Measurements from ENCODE around the gene ARHGAP19. TPM values are rescaled to one million over a fixed set of nuclear protein-coding genes. Genes with fewer than 3 reads are reported as not detected.

Gene ARHGAP19
- total RNA-seq, 1 experiment from 2014 or later: 28.9 TPM

DNA sequence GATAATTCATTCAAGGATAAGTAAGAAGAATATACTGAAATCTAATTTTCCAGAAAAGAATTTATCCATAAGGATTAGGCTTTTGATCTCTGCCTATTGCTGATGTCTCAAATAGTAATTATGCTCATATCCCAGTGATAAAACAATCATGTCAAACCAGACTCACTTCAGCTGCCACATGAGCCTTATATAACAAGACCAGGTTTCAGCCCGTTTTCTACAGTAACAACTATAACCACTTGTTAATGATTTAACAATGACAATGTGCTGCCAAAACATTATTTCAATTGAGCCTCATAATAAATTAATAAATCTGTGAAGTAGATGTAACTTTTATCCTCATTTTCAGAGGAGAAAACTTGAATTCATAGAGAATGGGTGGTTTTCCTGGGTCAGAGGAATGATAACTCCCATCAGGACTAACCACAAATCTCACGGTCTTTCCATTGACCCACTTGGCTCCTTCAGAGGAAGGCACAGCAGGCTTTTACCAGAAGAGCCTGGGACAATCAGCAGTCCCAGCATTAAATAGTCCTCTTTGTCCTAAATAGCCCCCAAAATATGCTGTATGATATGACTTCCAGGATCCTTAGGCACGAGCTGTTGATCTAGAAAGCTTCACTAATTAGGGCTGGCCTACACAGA lies 64.2 kb downstream of the ARHGAP19 start:
- DNase-seq (ENCODE audit: low read depth, low spot score) (no peak), ATAC-seq (no peak)
- Histone ChIP-seq H3K4me3 (ENCODE audit: low read depth in 2 of 2, low read length in 2 of 2) (no peak overlapping the region), H3K27ac (ENCODE audit: low read length) (no peak overlapping the region), H3K9me3 (ENCODE audit: control insufficient read depth, insufficient read depth, low read depth, low read length) (no peaks in the 10 kb centered on the region), H3K4me1 (ENCODE audit: control insufficient read depth, insufficient read depth, low read length) (peaks cover 8% of the 10 kb centered on the region; the same call in 1 of the 2 replicates), H3K36me3 (ENCODE audit: control insufficient read depth, insufficient read depth, low read length) (peaks cover 21% of the 10 kb centered on the region), H3K27me3 (ENCODE audit: control insufficient read depth, insufficient read depth, low read length) (no peaks in the 10 kb centered on the region)
- POLR2A ChIA-PET: interaction anchor here (0.6 kb wide), 1 partner anchor 11 kb away, joined by 10 read pairs; no protein-coding TSS in a partner anchor
- no TSS peak for BruUV-seq (replicated peaks)
- CTCF ChIA-PET: interaction anchor here (0.6 kb wide), 1 partner anchor 14 kb away, joined by 7 read pairs; no protein-coding TSS in a partner anchor
- intact Hi-C loops (cut with micrococcal nuclease; ENCODE audit: unreplicated experiment): no loop called here
- in situ Hi-C loops (cut with HindIII; ENCODE audit: low pct_unique_long_range_greater_than_20kb, low sequenced_read_pairs): no loop called here
- TF ChIP-seq SIN3A (IDR thresholded peaks at IDR 0.05; ENCODE audit: borderline replicate concordance, insufficient read depth, low read depth, low read length) (no peak), TCF7L2 (IDR thresholded peaks at IDR 0.05; ENCODE audit: low read depth, low read length) (no peak), POLR2AphosphoS5 (IDR thresholded peaks at IDR 0.05; ENCODE audit: low read depth, low read length) (no peak)
- TF ChIP-seq, protein P1, sequence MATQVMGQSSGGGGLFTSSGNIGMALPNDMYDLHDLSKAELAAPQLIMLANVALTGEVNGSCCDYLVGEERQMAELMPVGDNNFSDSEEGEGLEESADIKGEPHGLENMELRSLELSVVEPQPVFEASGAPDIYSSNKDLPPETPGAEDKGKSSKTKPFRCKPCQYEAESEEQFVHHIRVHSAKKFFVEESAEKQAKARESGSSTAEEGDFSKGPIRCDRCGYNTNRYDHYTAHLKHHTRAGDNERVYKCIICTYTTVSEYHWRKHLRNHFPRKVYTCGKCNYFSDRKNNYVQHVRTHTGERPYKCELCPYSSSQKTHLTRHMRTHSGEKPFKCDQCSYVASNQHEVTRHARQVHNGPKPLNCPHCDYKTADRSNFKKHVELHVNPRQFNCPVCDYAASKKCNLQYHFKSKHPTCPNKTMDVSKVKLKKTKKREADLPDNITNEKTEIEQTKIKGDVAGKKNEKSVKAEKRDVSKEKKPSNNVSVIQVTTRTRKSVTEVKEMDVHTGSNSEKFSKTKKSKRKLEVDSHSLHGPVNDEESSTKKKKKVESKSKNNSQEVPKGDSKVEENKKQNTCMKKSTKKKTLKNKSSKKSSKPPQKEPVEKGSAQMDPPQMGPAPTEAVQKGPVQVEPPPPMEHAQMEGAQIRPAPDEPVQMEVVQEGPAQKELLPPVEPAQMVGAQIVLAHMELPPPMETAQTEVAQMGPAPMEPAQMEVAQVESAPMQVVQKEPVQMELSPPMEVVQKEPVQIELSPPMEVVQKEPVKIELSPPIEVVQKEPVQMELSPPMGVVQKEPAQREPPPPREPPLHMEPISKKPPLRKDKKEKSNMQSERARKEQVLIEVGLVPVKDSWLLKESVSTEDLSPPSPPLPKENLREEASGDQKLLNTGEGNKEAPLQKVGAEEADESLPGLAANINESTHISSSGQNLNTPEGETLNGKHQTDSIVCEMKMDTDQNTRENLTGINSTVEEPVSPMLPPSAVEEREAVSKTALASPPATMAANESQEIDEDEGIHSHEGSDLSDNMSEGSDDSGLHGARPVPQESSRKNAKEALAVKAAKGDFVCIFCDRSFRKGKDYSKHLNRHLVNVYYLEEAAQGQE (IDR thresholded peaks at IDR 0.05; ENCODE audit: insufficient read depth in 1 of 2, low read depth in 2 of 2, low read length in 1 of 2): no peak
- TF ChIP-seq, protein P2, sequence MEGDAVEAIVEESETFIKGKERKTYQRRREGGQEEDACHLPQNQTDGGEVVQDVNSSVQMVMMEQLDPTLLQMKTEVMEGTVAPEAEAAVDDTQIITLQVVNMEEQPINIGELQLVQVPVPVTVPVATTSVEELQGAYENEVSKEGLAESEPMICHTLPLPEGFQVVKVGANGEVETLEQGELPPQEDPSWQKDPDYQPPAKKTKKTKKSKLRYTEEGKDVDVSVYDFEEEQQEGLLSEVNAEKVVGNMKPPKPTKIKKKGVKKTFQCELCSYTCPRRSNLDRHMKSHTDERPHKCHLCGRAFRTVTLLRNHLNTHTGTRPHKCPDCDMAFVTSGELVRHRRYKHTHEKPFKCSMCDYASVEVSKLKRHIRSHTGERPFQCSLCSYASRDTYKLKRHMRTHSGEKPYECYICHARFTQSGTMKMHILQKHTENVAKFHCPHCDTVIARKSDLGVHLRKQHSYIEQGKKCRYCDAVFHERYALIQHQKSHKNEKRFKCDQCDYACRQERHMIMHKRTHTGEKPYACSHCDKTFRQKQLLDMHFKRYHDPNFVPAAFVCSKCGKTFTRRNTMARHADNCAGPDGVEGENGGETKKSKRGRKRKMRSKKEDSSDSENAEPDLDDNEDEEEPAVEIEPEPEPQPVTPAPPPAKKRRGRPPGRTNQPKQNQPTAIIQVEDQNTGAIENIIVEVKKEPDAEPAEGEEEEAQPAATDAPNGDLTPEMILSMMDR (IDR thresholded peaks at IDR 0.05): no peak

DNA sequence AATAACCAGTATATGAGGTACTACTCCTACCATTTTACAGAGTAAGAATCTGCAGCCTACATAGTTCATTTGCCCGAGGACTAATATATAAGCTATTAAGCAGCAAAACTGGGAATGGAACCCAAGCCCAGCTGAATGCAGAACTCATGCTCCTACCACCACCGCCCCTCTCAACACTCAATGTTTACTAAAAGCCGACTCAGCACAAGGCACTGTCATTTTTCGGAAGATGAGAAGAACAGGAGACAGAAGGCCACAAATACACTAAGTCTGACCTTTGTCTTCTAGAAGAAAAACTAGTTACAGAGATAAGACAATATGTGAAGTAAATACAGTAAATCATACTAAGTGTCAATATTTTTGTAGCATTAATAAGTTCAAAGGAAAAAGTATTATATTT lies 66.0 kb downstream of the ARHGAP19 start:
- Histone ChIP-seq H3K36me3 (ENCODE audit: control insufficient read depth, insufficient read depth, low read length) (peaks cover 19% of the 10 kb centered on the region), H3K4me1 (ENCODE audit: control insufficient read depth, insufficient read depth, low read length) (peaks cover 8% of the 10 kb centered on the region; the same call in 1 of the 2 replicates), H3K9me3 (ENCODE audit: control insufficient read depth, insufficient read depth, low read depth, low read length) (no peaks in the 10 kb centered on the region), H3K4me3 (ENCODE audit: low read depth in 2 of 2, low read length in 2 of 2) (no peak overlapping the region), H3K27ac (ENCODE audit: low read length) (no peak overlapping the region), H3K27me3 (ENCODE audit: control insufficient read depth, insufficient read depth, low read length) (no peaks in the 10 kb centered on the region)
- ATAC-seq: no peak
- DNase-seq (ENCODE audit: low read depth, low spot score): no peak
- in situ Hi-C loops (cut with HindIII; ENCODE audit: low pct_unique_long_range_greater_than_20kb, low sequenced_read_pairs) (no loop called here), intact Hi-C loops (cut with micrococcal nuclease; ENCODE audit: unreplicated experiment) (no loop called here)
- BruUV-seq (replicated peaks): no TSS peak
- TF ChIP-seq SIN3A (IDR thresholded peaks at IDR 0.05; ENCODE audit: borderline replicate concordance, insufficient read depth, low read depth, low read length) (no peak), POLR2AphosphoS5 (IDR thresholded peaks at IDR 0.05; ENCODE audit: low read depth, low read length) (no peak), TCF7L2 (IDR thresholded peaks at IDR 0.05; ENCODE audit: low read depth, low read length) (no peak)
- TF ChIP-seq, protein P2 (IDR thresholded peaks at IDR 0.05): no peak
- TF ChIP-seq, protein P1 (IDR thresholded peaks at IDR 0.05; ENCODE audit: insufficient read depth in 1 of 2, low read depth in 2 of 2, low read length in 1 of 2): no peak
- POLR2A ChIA-PET: no interaction called here
- CTCF ChIA-PET: interaction anchor here (1.1 kb wide), 1 partner anchor 16 kb away, joined by 4 read pairs; no protein-coding TSS in a partner anchor

Data from Panc1 (cell line).